ENCODE data around the gene DHCR7. TPM values are rescaled to one million over a fixed set of nuclear protein-coding genes. Genes with fewer than 3 reads are reported as not detected.

The DHCR7 gene
- total RNA-seq, 1 donor from 2014 or later = 46.3 TPM

GRCh38 chr11:71397961-71398360, 50.2 kb downstream of the DHCR7 start:
- intact Hi-C loops (cut with DNase I) = no loop called here
- no peak for DNase-seq (ENCODE audit: missing footprints)
- ATAC-seq = no peak

- DNase-seq (ENCODE audit: missing footprints) (no peak), ATAC-seq (no peak)
- intact Hi-C loops (cut with DNase I) = no loop called here
These were observed 50.8 kb downstream of the DHCR7 start for GRCh38 chr11:71397331-71397860.

- intact Hi-C loops (cut with DNase I) = no loop called here
- DNase-seq (ENCODE audit: missing footprints) (no peak), ATAC-seq (no peak)
These were observed 51.6 kb downstream of the DHCR7 start for GRCh38 chr11:71396548-71397123.

GRCh38 chr11:71395774-71396173, 52.4 kb downstream of the DHCR7 start:
- no peak for ATAC-seq
- DNase-seq (ENCODE audit: missing footprints) = no peak
- intact Hi-C loops (cut with DNase I) = no loop called here

GRCh38 chr11:71395263-71395560, 53.0 kb downstream of the DHCR7 start:
- intact Hi-C loops (cut with DNase I) = no loop called here
- DNase-seq (ENCODE audit: missing footprints) = no peak
- ATAC-seq = no peak

GRCh38 chr11:71393283-71393682, 54.9 kb downstream of the DHCR7 start:
- ATAC-seq (no peak), DNase-seq (ENCODE audit: missing footprints) (no peak)
- intact Hi-C loops (cut with DNase I) = no loop called here

- ATAC-seq (no peak), DNase-seq (ENCODE audit: missing footprints) (no peak)
- intact Hi-C loops (cut with DNase I) = no loop called here
These were observed 56.4 kb downstream of the DHCR7 start for GRCh38 chr11:71391796-71392195.

- ATAC-seq (no peak), DNase-seq (ENCODE audit: missing footprints) (no peak)
- intact Hi-C loops (cut with DNase I) = no loop called here
These were observed 56.8 kb downstream of the DHCR7 start for GRCh38 chr11:71391352-71391751.

GRCh38 chr11:71388637-71389235, 59.5 kb downstream of the DHCR7 start:
- DNase-seq (ENCODE audit: missing footprints) = no peak
- intact Hi-C loops (cut with DNase I) = no loop called here
- no peak for ATAC-seq

GRCh38 chr11:71387784-71388636, 60.2 kb downstream of the DHCR7 start:
- ATAC-seq = no peak
- DNase-seq (ENCODE audit: missing footprints) = no peak
- intact Hi-C loops (cut with DNase I) = no loop called here

- DNase-seq (ENCODE audit: missing footprints) (no peak), ATAC-seq (no peak)
- intact Hi-C loops (cut with DNase I) = no loop called here
These were observed 61.0 kb downstream of the DHCR7 start for GRCh38 chr11:71387200-71387599.

- intact Hi-C loops (cut with DNase I) = no loop called here
- no peak for DNase-seq (ENCODE audit: missing footprints)
- ATAC-seq = no peak
These were observed 62.0 kb downstream of the DHCR7 start for GRCh38 chr11:71386202-71386601.

GRCh38 chr11:71385091-71385490, 63.1 kb downstream of the DHCR7 start:
- ATAC-seq = no peak
- intact Hi-C loops (cut with DNase I) = no loop called here
- DNase-seq (ENCODE audit: missing footprints) = no peak

- no peak for ATAC-seq
- intact Hi-C loops (cut with DNase I) = no loop called here
- no peak for DNase-seq (ENCODE audit: missing footprints)
These were observed 63.6 kb downstream of the DHCR7 start for GRCh38 chr11:71384561-71384960.

Small RNA genes lying within 50 kb of the gene (microRNA-seq; reads per million reads assigned to microRNA genes)
- gene MIR6754 = not detected

Other genes with a start within 250 kb of the DHCR7 start
- 0.03 TPM for gene SHANK2, start 195.8 kb downstream of the DHCR7 start, total RNA-seq
- 22.1 TPM for gene NADSYN1, start 4.8 kb upstream of the DHCR7 start, total RNA-seq
- not detected for gene KRTAP5-7, start 78.9 kb upstream of the DHCR7 start, total RNA-seq
- gene KRTAP5-8, start 89.6 kb upstream of the DHCR7 start, total RNA-seq = not detected
- not detected for gene KRTAP5-9, start 100.0 kb upstream of the DHCR7 start, total RNA-seq
- gene KRTAP5-10, start 117.2 kb upstream of the DHCR7 start, total RNA-seq = not detected
- not detected for gene KRTAP5-11, start 134.5 kb upstream of the DHCR7 start, total RNA-seq